Measurements from ENCODE around the gene EML6.

DNA sequence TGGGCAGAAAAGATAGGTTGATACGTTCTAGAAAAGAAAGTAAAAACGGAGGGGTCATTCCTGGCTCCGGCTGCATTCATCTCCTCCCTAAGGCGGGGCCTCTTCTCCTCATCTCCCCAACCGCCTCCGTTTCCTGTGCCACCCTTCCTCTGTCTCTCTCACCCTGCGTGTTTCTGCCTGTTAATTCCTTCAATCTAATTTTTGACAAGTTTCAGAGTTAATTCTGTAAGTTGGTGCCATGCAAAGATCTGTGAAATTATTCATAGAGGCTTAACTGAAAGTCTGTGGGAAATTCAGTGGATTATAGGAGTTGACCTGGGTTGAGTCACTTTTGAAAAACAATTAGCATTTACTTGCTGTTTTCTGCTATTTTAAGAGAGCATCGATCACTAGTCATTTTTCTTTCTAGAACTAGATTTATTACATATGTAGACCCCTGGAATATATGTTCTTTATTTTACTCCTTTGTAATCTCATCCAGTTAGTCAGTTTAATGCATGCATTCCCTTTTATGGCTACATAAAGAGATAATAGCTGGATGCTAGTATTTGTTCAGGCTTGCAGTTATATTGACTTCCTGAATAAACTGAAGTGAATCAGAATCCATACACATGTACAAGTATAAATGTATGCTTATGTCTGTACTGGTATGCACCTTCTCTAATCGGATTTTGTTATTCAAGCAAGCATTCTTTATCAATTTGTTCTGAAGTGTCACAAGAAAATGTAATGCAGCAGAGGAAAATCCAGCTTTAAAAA, 91.1 kb downstream of the EML6 start:
- TF ChIP-seq, protein P1, sequence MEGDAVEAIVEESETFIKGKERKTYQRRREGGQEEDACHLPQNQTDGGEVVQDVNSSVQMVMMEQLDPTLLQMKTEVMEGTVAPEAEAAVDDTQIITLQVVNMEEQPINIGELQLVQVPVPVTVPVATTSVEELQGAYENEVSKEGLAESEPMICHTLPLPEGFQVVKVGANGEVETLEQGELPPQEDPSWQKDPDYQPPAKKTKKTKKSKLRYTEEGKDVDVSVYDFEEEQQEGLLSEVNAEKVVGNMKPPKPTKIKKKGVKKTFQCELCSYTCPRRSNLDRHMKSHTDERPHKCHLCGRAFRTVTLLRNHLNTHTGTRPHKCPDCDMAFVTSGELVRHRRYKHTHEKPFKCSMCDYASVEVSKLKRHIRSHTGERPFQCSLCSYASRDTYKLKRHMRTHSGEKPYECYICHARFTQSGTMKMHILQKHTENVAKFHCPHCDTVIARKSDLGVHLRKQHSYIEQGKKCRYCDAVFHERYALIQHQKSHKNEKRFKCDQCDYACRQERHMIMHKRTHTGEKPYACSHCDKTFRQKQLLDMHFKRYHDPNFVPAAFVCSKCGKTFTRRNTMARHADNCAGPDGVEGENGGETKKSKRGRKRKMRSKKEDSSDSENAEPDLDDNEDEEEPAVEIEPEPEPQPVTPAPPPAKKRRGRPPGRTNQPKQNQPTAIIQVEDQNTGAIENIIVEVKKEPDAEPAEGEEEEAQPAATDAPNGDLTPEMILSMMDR (IDR thresholded peaks at IDR 0.05): no peak
- no peak for TF ChIP-seq POLR2A (IDR thresholded peaks at IDR 0.05)

Data from Peyer's patch (tissue), 4 donors.